Hindlimb muscle (tissue), 1 donor: Measurements from ENCODE around the gene NXN. TPM values are rescaled to one million over a fixed set of nuclear protein-coding genes. Genes with fewer than 3 reads are reported as not detected.
"Not testable (repeated sequence)": the region's sequence is repeated elsewhere in the genome, so short reads cannot be mapped to it uniquely, and the experiment has no call there.

ENCODE experiments used
- DNase-seq: peaks from one replicate; pipeline ENCODE4 v3.0.0-alpha.2; 2013
- polyA plus RNA-seq: library from polyadenylated mRNA; unstranded; fragments of 120-200 nt; gene quantifications from one replicate; pipeline ENCODE4 v1.2.1, GENCODE V29; 2013; ENCODE audit not compliant: insufficient read length

Gene NXN
- polyA plus RNA-seq, 1 donor: 63.7 TPM

DNA sequence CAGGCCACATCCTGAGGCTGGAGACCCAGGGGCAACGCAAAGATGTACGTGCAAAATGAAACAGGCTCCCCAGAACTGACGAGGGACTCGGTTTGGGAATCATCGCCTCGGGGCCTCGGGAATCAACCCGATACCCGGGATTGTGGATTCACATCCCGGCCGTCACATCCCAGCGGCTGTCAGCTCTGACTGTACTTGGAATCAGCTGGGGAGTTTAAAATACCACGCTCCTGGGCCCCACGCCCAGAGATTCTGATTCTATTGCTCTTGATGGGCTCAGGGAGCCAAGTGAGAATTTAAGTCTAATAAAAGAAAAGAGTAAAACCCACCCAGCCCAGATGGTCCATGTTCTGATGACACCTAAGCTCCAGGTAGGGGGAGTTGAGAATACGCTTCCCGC is 155.2 kb downstream of the NXN start:
- DNase-seq: no peak

DNA sequence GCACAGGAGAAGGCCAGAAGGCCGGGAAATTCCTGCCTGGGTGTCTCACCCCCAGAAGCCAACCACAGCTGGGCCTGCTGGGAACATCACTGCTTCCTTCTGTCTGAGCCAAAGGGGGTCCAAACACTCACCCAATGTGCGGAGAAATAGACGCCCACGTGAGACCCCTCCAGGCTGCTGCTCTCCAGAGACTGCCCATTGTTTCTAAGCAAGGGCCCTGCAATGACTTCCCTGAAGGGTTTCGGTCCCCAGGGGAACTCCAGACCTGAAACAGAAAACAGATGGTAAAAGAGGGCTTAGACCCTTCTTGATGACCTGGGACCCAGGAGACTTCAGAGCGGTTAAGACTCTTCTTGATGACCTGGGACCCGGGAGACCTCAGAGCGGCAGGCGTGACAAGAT is 156.1 kb downstream of the NXN start:
- no peak for DNase-seq

GRCh38 chr17:819251-819650 is 160.3 kb downstream of the NXN start:
- DNase-seq: no peak

GRCh38 chr17:814371-814770 is 165.2 kb downstream of the NXN start:
- no peak for DNase-seq

- no peak for DNase-seq
These were observed 166.9 kb downstream of the NXN start for GRCh38 chr17:812638-813204.

GRCh38 chr17:811051-811784 is 168.4 kb downstream of the NXN start:
- no peak for DNase-seq

DNA sequence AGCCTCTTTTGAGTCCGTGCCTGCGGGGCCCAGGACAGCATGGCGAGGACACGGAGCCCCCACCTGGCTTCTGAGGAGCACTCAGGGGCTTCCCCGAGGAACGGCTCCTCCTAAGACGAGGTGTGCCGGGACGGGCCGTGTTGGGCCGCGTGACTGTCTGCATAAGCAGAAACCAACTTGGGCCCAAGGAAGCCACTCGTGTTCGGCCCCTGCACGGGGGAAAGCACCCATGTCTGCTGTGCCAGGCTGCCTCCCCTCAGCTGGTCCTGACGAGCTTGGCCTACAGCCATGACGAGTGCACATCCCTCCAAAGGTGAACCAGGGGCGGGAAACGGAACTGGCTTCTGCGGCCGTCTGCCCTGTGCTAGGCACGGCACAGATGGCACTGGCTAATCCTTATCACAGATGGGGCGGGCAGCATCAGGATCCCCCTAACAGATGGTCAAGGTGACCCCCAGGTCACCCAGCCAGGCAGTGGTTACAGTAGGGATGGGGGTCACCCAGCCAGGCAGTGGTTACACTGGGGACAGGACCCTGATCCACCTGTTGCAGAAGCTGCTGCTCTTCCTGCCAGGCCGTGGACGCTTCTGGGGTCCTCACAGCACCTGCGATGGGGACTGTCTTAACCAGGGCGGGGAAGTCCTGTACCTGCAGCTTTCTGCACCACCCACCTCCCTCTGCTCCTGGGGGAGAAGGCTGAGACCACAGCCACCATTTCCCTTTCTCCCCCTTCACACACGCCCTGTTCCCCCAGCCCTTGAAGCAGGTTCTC is 171.9 kb downstream of the NXN start:
- DNase-seq: no peak

DNA sequence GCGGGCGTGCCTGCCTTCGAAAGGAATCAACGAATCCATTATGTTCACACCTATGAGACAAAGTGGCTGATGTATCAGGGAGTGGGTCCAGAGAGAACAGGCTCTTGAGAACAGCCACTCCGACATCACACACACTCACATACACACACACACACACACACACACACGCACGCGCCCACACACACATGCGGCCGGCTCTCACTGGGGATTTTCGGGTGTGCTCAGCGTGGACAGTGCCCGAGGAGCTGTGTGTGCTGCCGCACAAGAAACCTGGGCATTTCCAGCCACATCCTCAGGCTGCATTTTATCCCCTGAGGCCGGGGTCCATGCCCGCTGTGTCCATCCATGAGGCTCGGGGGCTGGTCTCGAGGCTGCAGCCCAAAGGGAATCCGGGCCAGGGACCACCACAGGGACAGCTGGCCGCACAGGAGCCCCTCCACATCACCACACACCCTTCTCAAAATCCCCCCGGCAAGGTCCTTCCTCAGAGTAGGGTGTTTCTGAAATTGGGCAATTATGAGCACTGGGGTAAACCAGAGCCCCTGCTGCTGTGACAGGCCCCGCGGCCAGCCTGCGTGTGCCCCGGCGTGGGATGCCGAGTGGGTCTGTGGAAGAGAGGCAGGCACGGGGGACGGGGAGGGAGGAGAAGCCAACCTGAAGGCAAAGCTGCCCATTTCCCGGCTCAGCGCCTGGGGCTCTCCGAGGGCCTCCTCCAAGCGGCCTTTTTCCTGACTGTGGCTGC is 172.6 kb downstream of the NXN start:
- DNase-seq: no peak

DNA sequence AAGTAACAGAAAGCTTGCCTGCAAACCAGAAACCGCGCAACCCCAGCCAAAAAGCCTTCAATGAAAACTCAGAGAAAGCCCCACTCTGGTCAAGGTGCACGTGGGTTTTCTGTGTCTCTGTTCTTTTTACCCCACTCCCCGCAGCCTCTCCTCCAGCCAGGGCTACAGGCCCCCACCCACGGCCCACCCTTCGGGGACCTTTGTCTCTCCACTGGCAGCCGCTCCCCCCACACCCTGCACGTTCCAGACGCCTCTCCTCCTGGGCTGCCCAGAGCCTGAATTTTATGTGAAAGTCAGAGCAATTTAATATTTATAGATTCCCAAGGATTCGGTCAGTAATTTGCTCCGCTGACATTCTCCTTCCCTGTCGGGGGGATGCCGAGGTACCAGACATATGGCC is 173.2 kb downstream of the NXN start:
- DNase-seq: no peak

DNA sequence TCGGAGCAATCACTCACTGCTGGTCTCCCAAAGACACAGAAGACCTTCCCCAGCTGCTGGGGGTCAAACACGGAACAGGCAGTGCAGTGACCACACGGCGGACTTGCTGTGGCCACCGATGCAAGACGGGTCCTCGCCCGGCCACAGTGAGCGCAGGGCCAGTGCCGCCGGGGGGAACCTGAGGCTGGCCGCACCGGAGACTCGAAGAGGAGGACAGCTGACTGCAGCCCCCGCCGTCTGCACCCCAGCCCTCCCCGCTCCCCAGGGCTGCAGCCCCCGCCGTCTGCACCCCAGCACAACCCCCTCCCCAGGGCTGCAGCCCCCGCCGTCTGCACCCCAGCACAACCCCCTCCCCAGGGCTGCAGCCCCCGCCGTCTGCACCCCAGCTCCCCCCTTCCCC is 173.7 kb downstream of the NXN start:
- DNase-seq: not testable (repeated sequence)

DNA sequence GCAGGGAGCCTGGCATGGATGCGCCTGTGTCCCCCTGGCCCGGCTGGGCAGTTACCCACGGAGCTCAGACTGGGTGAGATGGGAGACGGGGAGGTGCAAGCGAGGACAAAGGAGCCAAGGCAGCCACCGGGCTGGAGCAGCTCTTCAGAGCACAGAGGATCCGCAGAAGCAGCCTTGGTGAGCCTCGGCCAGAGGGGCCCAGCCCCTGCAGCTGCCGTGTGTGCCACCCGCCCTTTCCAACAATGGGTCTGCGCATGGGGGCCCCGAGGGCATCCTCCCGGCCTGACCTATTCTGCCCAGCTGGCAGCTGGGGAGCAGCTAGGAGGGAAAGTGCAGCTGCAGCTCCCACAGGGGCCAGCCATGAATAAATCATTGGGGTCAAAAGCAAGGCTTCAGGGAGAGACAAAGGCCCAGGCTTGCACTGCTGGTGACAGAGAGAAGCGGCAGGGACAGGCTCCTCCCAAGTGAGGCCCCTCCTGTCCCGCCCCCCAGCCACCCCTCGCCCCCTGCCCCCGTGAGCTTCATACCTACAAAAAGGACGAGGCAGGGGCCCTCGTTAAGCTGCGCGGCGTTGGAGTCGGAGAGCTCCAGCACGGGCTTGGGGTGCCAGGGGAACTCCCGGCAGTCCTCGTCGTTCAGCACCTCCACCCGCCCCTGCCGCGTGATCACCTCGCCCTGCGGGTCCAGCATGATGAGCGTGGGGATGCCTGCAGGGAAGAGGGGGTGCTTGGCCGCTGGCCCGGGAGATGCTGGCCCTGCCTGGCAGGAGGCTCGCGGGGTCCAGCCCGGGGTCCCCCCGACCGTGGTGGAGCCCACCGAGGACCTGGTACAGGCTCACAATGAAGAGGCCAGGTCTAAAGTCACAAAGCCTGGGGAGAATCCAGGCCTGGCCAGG is 174.8 kb downstream of the NXN start:
- no peak for DNase-seq

DNA sequence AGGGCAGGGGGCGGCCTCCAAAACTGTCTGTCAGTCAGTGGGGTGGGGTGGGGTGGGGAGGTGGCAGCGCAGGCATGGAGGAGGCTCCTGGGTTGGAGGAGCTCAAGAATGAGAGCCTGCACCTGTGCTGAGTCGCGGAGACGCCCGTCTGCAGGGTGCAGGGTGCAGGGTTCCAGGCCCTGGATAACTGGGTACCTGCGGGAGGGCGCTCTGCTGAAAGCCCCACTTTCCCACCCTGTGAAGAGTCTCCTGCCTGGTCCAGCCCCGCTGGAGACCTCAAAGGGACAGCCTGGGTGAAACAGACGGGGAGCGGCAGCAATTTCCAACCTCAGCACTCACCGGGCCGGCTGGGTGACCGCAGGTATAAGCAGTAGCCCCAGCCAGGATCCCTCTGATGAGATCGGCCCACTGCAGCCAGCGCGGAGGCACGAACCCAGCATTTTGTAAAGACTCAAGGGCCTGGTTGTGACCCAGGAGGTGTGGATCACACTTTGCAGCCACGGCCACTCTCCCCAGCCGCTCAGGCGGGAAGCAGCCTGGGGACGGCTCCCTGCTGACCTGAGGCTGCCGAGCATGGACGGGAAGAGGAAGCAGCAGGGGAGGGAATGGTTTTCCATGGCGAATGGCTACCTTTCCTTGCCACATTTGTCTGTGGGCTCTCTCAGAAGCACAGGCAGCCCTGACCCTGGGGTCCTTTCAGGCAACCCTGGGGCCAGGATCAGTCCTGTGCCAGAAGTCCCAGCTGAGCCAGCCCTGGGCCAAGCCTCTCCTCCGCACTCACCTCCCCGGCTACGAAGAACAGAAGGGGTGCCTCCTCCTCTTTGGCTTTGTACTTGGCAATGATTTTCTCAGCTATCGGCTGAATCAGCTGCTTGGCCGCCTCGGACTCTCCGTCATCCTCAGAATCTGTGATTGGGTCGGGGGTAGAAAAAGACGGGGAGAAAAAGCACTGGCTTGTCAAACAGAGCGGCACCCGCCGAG is 176.4 kb downstream of the NXN start:
- DNase-seq: no peak

- no peak for DNase-seq
These were observed 177.1 kb downstream of the NXN start for GRCh38 chr17:802481-802880.

GRCh38 chr17:801660-802059 is 177.9 kb downstream of the NXN start:
- no peak for DNase-seq

DNA sequence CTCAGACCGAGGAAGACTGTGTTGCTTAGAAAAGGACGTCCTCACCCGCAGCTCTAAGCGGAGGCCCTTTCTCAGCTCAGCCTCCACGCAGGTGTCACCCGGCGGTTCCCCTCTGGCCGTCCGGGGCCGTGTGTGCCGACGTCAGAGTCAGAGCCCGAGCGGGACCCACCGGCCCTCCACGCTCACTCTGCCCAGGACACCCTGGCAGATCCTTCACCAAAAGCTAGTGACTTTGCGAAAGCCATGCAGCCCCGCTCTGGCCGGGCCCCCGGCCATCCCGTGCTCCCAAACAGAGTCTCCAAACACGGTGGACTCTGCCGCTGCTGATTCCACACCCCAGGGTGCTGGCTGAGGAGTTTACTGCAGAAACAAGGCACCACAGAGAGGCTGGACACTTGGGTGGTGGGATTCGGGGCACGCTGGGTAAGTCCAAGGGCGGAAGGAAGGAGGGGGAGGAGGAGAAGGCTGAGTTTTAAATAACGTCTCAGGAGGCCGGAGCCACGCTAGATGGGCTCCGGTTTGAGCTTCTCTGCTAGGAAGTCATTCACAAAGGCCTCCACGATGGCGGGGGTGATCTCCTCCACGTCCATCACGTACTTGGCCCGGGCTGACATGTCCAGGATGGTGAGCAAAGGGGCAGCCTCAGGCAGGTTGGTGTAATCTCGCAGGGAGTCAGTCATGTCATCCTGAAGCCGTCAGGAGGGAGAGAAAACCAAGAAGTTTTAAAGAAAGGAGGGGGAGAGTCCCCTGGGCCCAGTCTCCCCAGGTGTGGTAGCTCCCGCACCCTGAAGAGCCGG is 178.9 kb downstream of the NXN start:
- DNase-seq: no peak

DNA sequence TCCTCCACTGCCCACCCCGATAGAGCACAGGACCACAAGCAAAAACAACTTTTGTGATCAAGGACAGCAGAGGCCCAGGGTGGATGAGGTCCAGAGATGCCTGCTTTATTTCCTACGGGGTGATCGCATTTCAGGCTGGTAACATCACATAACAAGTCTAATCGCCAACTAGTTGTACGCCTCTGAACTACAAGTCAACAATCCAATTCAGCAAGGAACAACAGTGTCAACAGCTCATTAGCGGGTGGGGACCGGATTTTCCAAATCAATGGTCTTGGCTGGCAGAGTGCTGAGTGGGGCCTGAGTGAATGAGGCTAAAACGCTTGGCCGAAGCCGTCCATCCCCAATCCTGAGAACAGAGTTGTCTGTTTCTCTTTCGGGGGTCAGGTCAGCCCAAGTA is 180.3 kb downstream of the NXN start:
- DNase-seq: no peak

DNA sequence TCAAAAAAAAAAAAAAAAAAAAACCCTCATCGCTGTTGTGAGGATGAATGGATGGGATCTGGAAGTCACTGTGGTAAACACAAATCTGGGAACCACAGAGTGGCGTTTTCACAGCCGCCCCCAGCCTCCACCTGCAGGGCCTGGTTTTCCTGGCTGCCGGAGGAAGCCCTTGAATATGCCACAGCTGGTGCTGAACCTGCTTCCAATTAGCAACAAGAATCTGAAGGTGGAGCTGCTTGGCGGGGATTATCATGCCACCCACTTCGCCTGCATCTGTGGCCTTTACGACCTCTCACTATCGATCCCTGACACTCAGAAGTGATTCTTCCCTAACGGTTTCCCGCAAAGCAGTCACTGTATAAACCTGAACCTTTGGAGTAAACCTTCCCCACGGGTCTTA is 181.3 kb downstream of the NXN start:
- no peak for DNase-seq

GRCh38 chr17:797236-797840 is 182.2 kb downstream of the NXN start:
- DNase-seq: no peak

- no peak for DNase-seq
These were observed 183.0 kb downstream of the NXN start for GRCh38 chr17:796609-797008.

DNA sequence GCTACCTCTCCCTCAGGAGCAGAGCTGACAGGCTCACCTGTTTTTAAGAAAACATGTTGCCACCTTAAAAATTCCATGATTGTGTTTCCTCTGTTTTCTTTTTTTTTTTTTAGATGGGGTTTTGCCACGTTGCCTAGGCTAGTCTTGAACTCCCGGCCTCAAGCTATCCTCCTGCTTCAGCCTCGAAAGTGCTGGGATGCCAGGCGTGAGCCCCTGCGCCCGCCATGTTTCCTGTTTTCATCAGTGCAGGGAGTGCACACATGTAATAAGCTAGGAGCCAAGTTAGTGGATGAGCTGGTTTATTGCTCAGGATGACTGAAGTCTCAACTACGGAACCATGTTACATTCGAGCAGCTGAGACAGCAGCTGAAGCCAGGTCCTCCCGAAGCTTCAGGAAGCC is 183.9 kb downstream of the NXN start:
- no peak for DNase-seq
